HG02623 (cell line): ENCODE results near the gene ALOXE3.
"Not testable (repeated sequence)": the region's sequence is repeated elsewhere in the genome, so short reads cannot be mapped to it uniquely, and the experiment has no call there.

Source experiments
- ATAC-seq: cut with Tn5 transposase; IDR thresholded peaks from one replicate; pipeline ENCODE4 v1.9.1; 2021; ENCODE audit warnings: moderate library complexity; ENCODE audit not compliant: unreplicated experiment

The ALOXE3 gene

GRCh38 chr17:8122924-8123694 lies 4.8 kb upstream of the ALOXE3 start:
- no peak for ATAC-seq

DNA sequence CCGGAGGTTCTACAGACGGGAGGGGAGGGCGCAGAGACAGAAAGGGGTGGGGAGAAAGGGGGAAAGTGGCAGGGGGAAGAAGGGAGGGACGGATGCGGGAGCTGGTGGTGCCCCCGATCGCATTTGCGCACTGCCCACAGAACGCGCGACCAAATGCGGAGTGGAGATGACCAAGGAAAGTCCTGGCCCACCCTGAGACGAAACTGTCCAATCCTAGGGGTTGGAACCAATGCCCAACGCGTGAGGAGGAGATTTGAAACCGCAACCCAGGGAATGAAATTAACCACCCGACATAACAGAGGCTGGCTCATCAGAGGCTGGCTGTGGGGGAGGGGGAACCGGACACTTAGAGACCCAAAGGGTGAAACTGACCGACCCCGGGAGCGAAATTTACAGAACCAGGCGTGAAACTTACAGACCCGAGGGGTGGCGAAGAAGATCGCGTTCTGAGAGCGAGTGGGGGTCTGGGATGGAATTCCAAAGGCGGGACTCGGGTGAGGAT lies 4.2 kb upstream of the ALOXE3 start:
- no peak for ATAC-seq

DNA sequence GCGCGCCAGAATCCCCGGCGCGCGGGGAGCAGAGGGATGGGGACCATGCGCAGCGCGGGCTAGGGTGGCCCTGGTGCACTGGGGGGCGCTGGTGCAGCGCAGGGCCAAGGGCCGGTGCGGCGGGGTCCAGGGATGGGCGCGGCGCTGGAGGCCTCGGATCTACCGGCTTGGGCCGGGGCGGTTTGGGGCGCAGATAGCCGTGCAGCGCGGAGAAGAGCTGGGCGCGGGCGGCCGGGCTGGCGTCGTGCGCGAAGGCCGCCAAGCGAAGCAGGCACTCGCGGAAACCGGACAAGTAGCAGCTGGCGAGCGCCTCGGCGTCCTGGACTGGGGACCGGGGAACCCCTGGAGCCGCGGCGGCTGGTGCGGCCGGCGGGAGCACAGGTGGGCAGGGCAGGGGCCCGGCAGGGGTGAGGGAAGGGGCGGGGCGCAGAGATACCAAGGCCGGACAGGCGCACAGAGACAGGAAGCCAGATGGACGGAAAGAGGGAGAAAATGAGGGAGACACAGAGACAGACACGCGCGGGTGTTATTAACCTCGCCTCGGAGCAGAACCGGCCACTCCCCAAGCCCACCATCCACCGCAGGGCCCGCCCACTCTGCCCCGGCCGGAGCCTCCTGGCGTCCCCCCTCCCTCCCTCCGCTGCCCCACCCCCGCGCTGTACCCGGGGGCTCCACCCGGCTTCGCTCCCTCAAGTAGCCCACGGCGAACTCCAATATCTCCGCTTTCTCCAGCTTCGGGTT lies 3.5 kb upstream of the ALOXE3 start:
- ATAC-seq: no peak

GRCh38 chr17:8121407-8121680 lies 3.0 kb upstream of the ALOXE3 start:
- ATAC-seq: no peak

DNA sequence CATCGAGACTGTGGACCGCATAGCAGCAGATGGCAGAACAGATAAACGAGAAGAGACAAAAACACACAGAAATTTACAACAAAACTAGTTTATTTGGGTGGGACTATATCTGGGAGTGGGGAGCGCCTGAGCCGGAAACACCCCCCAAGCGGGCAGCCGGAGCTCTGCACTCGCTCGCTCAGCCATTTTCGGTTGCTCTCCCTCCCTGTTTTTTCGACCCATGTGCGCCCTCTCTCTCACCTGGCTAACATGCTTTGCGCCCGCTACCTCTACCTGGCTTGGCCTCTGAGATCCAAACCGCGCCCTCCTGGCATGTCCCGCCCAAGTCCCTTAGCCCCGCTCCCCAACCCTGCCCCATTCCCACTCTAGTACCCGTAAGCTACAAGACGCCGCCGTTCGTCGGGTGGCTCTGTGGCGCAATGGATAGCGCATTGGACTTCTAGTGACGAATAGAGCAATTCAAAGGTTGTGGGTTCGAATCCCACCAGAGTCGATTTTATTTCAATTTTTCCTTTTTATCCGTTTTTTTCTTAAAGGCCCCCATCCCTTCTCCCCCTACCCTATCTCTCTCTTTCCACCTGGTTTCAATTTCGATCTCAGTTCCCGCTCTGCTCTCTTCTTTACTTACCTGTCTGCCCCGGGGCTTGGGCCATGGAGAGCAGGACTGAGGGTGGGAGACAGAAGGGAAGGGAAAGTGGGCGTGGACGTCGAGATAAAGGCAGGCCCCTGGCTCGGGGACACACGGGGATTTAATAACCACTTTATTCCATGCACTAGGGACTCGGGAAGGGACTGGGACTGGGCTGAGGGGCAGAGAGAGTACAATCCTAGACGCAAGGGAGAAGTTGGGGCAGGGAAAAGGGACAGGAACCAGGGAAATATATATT lies 2.4 kb upstream of the ALOXE3 start:
- no peak for ATAC-seq

DNA sequence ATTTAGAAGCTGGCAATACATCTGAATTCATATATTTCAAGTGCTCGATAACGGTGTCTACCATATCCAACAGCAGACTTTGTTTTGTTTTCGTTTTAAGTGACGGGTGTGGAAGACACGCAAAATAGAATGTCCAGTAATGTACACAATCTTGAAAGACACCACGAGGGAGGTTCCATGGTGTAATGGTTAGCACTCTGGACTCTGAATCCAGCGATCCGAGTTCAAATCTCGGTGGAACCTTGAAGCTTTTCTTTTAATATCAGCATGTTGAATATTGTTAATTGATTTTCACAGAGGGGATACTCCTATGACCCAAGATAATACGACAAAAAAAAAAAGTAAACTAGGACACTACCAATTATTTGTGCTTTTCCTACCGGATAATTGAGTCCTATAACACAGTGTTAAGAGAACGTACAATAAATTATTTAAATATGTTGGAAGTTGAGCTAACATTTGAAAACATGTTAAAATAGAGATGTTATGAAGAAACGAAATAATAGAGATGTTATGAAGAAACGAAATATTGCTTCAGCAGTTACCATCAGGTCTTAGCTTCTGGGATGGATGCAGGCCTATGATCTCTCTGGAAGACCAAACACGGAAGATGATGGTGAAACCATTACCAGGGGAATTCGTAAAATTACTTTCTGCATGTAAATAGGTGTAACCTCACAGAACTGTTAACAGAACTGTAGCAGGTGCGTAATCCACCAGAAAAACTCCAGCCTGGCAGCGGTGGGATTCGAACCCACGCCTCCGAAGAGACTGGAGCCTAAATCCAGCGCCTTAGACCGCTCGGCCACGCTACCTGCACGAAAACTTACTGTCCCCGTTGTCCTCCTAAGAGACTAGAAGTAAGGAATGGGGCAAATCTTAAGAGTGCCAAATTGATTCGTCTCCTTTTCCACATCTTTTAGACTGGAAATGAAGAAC lies 1.5 kb upstream of the ALOXE3 start:
- no peak for ATAC-seq

GRCh38 chr17:8118769-8119580 lies 661 bp upstream of the ALOXE3 start:
- ATAC-seq: no peak

GRCh38 chr17:8117367-8117979 lies 841 bp downstream of the ALOXE3 start:
- no peak for ATAC-seq

GRCh38 chr17:8116776-8117175 lies 1.5 kb downstream of the ALOXE3 start:
- no peak for ATAC-seq

DNA sequence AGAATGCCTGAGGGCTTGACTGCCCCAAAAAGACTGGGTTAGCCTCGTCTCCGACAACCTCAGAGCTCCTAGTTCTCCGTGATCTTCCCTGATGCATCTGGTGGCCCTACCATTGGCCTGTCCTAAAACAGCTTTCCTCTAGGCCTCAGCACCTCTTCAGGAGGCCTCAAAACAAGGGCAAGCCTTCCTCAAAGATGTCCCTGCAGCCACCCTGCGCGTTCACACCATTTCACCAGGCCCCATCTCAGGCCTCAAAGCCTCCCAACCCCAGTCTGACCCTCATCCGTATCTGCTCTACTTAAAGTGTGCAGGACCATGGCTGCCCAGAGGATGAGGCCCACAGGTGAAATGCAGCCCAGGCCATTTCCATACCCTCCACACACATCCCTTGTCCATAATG lies 7.4 kb downstream of the ALOXE3 start:
- ATAC-seq: no peak

GRCh38 chr17:8110456-8110804 lies 7.9 kb downstream of the ALOXE3 start:
- ATAC-seq: no peak

DNA sequence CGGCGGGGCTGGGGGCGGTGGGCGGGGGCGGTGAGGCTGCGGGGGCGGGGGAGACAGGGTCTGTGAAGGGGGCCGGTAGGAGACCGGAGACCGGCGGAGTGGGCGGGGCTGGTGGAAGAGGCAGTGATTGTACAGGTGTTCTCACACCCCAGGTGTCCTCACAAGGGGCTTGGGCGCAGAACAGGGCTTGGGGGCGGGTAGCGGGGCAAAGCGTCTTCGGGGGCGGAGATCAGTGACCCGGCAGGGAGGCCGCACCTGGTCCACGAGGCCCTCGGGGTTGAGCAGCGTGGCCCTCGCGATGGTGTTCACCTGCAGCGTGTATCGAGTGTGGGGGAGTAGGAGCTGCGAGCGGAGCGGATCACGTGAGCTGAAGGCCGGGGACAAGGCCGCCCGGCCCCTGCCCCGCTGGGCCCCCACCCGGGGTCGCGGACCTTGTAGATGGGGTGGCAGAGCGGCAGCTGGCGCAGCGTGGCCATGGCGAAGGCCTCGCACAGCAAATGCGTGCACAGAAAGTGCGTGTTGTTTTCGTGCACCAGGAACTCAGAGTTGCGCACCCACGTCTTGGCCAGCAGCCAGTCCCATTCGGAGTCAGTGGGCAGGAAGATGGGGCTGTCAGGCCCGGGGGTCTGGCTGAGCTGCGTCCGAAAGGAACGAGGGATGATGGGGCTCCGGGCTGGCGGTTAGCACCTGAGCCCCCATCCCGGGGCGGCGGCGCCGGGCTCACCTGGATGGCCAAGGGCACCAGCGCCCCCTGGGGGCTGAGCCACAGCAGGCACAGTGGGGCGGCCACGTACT lies 8.5 kb downstream of the ALOXE3 start:
- ATAC-seq: no peak

- no peak for ATAC-seq
Observed at GRCh38 chr17:8108972-8109660, 9.2 kb downstream of the ALOXE3 start.

GRCh38 chr17:8106980-8107379 lies 11.3 kb downstream of the ALOXE3 start:
- not testable (repeated sequence) for ATAC-seq

DNA sequence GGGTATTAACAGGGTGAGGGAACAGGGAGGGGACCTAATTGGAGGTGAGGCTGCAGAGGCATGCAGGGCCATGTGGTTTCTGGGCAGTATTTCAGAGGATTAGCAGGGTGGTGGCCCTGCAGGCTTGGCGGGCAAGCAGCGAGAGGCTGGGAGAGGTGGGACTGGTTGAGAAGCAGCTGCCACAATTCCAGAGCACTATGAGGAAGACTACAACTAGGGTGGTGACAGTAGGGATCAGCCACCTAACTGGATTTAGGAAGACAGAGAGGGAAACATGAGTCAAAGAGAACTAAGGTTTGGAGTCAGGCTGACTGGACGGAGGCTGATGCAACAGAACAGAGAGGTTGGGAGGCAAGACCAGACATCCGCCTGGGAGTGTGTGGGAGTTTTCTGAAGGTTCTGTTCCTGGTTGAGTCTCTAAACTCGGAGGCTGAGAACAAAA lies 12.3 kb downstream of the ALOXE3 start:
- ATAC-seq: no peak

- no peak for ATAC-seq
Observed at GRCh38 chr17:8104911-8105310, 13.4 kb downstream of the ALOXE3 start.

- no peak for ATAC-seq
Observed at GRCh38 chr17:8103549-8103948, 14.8 kb downstream of the ALOXE3 start.

DNA sequence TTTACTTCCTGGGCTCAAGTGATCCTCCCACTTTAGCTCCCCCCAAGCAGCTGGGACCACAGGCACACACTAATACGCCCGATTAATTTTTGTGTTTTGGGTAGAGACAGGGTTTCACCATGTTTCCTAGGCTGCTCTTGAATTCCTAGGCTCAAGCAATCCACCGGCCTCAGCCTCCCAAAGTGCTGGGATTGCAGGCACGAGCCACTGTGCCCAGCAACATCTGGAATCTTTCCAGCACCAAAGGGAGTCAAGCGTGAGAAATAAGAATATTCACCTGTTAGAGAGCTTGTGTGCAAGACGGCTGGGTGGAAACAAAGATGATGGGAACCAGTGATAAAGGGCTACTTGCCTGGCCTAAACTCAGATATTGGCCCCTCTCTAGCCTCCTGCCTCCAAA lies 16.6 kb downstream of the ALOXE3 start:
- no peak for ATAC-seq
